ENCODE data around the gene CDK8.

DNA sequence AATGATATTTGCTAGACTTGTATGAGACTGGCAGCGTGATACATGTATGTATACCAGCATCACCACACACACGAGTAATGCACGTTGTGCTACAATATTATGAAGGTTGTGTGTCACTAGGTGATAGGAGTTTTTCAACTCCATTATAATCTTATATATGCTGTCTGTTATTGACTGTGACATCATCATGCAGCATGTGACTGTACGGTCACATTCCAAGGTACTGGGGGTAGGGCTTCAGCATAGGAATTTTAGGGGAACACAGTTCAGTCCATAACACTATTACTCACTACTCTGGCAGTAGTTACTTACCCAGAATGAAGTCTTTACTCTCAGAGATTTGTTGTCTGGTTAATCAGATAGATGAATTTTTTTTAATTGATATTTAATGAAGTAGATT lies 91.1 kb downstream of the CDK8 start:
- TF ChIP-seq, protein P1, sequence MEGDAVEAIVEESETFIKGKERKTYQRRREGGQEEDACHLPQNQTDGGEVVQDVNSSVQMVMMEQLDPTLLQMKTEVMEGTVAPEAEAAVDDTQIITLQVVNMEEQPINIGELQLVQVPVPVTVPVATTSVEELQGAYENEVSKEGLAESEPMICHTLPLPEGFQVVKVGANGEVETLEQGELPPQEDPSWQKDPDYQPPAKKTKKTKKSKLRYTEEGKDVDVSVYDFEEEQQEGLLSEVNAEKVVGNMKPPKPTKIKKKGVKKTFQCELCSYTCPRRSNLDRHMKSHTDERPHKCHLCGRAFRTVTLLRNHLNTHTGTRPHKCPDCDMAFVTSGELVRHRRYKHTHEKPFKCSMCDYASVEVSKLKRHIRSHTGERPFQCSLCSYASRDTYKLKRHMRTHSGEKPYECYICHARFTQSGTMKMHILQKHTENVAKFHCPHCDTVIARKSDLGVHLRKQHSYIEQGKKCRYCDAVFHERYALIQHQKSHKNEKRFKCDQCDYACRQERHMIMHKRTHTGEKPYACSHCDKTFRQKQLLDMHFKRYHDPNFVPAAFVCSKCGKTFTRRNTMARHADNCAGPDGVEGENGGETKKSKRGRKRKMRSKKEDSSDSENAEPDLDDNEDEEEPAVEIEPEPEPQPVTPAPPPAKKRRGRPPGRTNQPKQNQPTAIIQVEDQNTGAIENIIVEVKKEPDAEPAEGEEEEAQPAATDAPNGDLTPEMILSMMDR (IDR thresholded peaks at IDR 0.05), result no peak
- TF ChIP-seq REST (IDR thresholded peaks at IDR 0.05), result no peak
